Stimulated activated CD4-positive, alpha-beta T cell treated with anti-CD3 and anti-CD28 coated beads, Interleukin-2, amount 100 ng/mL, for 24 hours (primary cell): ENCODE results near the gene CAPN10.
"Not testable (repeated sequence)": the region's sequence is repeated elsewhere in the genome, so short reads cannot be mapped to it uniquely, and the experiment has no call there.

ENCODE experiments used
- DNase-seq, 2 donors: peaks; one replicate each; pipeline ENCODE4 v3.0.0-alpha.2; 2020

The CAPN10 gene

DNA sequence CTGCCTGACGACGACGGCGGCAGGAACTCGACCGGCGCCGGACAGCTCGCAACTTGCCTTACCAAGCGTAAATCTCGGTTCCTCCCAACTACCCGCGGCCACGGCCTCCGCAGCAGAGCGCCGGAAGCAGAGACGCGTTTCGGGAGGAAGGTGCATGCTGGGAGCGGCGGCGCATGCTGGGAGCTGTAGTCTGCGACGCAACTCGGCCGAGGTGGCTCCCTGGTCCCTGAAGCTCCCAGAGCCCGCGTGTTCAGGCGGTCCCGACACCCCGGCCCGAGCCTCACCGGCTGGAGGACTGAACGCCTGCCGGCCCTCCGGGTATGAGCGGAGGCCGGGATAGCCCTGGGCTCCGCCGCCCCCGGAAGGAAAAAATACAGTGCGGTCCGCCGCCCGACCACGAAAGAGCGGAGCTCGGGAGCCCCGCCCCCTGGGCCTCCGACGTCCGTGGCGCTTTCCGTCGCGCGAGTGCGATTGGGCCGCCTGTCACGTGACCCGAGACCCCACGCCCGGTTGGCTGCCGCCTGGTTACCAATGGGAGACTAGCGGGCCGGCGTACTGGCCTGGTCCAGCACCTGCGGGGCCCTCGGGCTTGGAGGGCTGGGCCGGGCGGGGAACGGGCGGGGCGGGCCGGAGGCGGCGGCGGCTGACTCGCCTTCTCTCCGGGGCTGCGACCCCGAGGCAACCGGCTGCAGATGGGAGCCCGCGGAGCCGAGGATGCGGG is at the start of gene CAPN10:
TSS of gene CAPN10 (plus strand) at position 537 of the 721 bp plus-strand sequence. CDS start at position 715, 178 bp downstream.
- DNase-seq: peak; percentile 96 to 97

DNA sequence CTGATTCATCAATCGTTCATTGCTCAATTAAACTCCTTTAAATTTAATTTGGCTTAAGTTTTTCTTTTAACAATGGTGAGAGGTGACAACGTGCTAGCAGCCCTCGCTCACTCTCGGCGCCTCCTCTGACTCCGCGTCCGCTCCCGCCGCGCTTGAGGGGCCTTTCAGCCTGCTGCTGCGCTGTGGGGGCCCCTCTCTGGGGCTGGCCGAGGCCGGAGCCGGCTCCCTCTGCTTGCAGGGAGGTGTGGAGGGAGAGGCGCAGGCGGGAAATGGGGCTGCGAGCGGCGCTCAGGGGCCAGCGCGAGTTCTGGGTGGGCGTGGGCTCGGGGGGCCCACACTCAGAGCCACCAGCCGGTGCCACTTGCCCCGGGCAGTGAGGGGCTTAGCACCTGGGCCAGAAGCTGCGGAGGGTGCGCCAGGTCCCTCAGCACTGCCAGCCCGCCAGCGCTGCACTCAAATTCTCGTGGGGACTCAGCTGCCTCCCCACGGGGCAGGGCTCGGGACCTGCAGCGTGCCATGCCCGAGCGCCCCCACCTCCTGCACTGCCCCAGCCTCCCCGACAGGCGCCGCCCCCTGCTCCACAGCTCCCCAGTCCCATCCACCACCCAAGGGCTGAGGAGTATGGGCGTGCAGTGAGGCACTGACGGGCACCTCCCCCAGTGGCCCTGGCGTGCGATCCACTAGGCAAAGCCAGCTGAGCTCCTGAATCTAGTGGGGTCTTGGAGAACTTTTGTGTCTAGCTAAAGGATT is 48.3 kb upstream of the CAPN10 start:
- no peak for DNase-seq

DNA sequence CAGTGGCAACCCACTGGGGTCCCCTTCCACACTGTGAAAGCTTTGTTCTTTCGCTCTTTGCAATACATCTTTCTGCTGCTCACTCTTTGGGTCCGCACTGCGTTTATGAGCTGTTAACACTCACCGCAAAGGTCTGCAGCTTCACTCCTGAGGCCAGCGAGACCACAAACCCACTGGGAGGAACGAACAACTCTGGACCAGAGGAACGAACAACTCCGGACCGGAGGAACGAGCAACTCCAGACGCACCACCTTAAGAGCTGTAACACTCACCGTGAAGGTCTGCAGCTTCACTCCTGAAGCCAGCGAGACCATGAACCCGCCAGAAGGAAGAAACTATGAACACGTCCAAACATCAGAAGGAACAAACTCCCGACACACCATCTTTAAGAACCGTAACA is 47.4 kb upstream of the CAPN10 start:
- not testable (repeated sequence) for DNase-seq

- no peak for DNase-seq
Measured at GRCh38 chr2:240539906-240540305, 46.6 kb upstream of the CAPN10 start.

DNA sequence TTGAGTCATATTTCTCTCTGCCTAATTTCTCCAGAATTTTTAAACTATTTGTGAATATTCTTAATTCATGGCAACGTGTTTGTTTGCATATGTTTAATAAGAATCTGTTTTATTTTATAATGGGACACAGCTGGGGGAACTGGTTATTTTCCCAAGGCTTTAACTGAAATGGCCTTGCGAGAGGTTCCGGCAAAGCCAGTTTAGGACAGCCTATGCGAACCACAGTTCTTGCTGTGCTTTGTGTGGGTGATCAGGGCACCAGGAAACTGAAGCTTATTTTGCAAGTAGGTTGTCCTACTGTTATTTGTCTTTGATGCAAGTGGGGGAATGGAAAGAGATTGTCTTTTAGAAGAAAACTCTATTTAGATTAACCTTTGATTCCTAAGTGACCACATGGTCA is 35.2 kb upstream of the CAPN10 start:
- DNase-seq: no peak

GRCh38 chr2:240551811-240552210 is 34.7 kb upstream of the CAPN10 start:
- no peak for DNase-seq

GRCh38 chr2:240553956-240554480 is 32.5 kb upstream of the CAPN10 start:
- no peak for DNase-seq

- DNase-seq: no peak
Measured at GRCh38 chr2:240554767-240555493, 31.6 kb upstream of the CAPN10 start.

- no peak for DNase-seq
Measured at GRCh38 chr2:240555541-240556250, 30.8 kb upstream of the CAPN10 start.

DNA sequence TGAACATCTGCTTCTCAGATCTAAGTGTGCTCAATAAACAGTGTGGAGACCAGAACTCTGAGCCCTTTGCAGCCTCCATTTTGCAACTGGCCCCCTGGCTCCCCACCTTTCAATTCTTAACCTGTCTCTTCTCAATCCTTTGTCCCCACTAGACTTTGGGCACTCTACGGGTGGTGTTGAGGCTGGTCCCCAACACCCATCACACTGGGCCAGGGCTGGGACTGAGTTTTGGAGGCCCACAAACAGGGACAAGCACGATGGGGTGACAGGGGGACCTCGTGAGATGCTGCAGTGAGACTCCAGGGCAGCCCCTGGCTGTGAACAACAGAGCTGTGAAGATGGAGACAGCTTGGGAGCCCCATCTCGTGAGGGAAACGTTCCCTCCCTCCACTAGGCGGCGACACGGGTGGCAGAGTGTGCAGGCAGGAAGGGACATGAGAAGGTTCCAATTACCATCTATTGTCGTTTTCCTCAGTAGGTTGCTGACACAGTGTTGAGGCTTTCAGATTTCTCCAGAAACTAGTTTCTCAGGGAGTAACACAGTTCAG is 29.9 kb upstream of the CAPN10 start:
- DNase-seq: peak; percentile 72 to 74

DNA sequence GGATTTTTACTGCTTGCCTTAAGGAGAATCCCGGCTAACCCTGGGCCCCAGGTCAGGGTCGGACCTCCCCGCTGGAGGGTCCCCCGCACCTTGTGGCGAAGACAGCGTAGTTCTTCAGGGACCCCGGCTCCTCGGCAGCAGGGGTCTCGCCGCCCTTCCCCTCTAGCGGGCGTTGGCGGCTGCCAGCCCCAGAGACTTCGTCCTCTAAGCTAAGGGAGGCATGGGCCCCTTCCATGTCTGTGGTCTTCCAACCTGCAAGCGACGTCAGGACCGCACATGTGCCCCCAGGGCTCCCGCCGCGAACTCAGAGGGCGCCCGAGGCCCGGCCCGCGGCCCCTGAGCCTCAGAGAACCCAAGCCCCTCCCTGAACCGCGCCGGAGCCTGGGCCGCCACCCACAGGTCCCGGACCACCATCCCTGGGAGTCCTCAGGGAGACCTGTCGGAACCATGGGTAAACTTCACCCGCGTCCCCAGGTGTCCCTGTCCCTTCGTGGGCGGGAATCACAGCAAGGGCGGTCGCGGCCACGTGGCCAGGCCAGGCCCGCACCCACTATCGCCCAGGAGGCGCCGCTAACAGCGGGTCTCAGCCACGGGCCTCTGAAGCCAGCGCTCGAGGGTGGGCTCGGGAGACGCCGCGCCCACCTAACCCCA is 29.3 kb upstream of the CAPN10 start:
- no peak for DNase-seq

GRCh38 chr2:240557808-240558207 is 28.7 kb upstream of the CAPN10 start, which contains the start of gene ANKMY1:
Gene ANKMY1 (minus strand): TSS chr2:240557988. CDS start chr2:240557335, 653 bp downstream.
- DNase-seq: peak; percentile 70 to 82

DNA sequence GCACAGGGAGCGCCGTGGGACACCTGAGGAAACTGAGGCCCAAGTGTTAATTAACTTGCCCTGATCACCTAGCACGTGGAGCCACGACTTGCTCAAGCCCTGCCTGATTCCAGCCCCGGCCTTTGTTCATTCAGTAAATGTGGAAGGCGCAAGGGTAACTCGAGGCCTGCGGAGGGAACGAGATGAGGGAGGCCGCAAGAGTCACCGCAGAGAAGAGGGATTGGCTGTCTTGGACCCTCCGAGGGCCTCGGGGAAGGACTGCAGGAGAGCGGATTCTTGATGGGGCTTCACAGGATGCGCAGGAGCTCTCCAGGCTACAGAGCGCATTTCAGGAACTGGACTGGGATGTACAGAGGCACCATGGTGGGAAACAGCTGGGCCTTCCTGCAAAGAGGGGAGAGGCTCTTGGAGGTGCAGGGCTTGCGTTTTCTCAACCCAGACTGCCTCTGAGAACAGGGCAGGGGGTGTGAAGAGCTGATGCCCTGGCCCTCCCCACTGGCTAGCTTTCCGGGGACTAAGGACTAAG is 28.2 kb upstream of the CAPN10 start:
- no peak for DNase-seq

GRCh38 chr2:240559286-240559685 is 27.2 kb upstream of the CAPN10 start:
- DNase-seq: peak in 1 of 2 donors; percentile 17

- DNase-seq: peak; percentile 89 to 94
Measured at GRCh38 chr2:240560084-240560479, 26.5 kb upstream of the CAPN10 start, which contains the start of gene DUSP28. Gene DUSP28 (plus strand): TSS chr2:240560357. CDS start chr2:240560685, 328 bp downstream.

- DNase-seq: peak; percentile 100
Measured at GRCh38 chr2:240560480-240561324, 25.8 kb upstream of the CAPN10 start.

GRCh38 chr2:240561325-240561971 is 25.1 kb upstream of the CAPN10 start:
- peak in 1 of 2 donors; percentile 34 for DNase-seq

GRCh38 chr2:240563231-240563630 is 23.3 kb upstream of the CAPN10 start:
- peak in 1 of 2 donors; percentile 12 for DNase-seq

- DNase-seq: peak in 1 of 2 donors; percentile 18
Measured at GRCh38 chr2:240563951-240564560, 22.5 kb upstream of the CAPN10 start.
